ENCODE results near the gene TTC23L.
"Not testable (repeated sequence)": the region's sequence is repeated elsewhere in the genome, so short reads cannot be mapped to it uniquely, and the experiment has no call there.

TTC23L gene

DNA sequence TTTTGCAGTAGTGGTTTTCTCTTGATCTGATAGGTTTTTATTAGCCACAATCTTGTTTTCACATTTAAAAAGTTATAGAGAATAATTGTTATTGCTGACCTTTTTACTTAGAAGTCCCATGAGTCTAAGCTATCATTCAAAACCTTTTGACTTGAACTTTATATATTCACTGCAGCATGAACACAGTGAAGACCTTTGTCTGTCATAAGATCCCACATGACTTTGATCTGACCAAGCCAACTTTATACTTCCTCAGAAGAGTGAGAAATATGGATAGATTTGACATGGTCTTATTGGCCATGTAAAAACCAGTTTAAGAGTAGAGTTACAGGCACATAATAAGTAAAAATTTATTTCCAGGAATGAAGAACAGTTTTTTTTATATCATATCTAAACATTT is 42.3 kb downstream of the TTC23L start:
- no peak for DNase-seq

DNA sequence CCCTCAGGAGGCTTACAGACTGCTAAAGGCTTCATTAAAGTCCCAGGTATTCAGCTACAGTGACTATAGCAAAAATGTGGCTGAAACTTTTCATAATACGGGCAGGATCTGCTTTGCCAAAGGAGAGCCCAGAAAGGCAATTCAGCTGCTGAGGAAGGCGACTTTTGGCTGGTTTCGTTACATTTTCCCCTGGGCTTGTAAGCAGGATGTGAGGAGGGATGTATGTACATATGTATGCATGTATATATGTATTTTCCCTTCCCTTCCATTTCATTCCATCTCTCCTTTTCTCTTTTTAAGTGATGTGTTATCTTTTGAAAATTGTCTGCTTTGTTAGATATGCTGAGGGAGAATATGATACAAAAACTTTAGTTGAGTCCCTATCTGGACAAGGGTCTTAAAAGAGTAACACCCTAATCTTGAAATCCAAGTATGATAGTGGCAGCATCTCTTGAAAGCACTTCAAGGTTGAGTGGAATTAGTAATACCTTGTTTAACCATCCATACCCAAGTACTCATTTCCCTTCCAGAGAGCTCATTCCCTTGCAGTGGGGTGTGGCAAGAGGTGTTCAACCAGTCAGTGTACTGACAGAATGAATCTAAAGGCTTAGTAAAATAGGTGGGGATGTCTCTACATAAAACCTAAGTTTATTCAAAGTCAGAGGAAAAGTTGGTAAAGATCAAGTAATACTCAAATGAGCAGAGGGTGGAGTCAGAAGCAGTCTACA is 47.6 kb downstream of the TTC23L start:
- DNase-seq, result no peak

DNA sequence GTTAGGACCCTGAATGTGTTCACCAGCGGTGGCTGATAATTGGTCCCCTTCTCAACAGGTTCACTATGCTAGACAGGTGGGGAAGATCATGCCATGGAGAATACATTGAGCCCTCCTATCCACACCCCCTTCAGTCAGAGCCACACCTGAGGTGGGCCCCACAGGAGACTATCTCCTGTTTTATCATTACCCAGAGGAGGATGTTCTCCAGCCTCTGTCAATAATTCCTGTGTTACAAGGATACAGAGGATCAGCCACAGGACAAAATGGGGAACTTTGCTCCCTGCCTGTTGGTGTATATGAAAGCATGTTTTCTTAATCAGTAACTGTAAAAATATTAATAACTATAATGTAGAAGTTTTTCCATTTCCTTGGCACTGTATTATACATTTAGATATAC is 50.4 kb downstream of the TTC23L start:
- no peak for DNase-seq

DNA sequence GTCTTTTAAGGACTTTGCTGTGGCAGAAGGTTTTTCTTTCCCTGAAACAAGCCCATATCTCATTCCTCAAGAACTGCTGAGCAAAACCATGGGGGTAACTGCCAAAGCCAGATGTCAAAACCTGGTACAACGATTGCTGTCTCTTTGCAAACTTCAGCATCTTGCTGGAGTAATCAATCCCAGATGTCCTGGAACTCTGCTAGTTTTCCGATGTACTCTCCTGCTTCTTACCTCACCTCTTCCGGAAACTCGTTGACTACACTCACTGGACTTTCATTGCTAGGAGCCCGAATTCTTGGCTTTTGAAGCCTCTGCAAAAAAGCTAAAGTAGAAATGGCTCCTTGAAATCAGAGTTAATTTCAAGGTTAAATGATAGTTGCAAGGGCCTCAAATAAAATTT is 53.0 kb downstream of the TTC23L start:
- no peak for DNase-seq

DNA sequence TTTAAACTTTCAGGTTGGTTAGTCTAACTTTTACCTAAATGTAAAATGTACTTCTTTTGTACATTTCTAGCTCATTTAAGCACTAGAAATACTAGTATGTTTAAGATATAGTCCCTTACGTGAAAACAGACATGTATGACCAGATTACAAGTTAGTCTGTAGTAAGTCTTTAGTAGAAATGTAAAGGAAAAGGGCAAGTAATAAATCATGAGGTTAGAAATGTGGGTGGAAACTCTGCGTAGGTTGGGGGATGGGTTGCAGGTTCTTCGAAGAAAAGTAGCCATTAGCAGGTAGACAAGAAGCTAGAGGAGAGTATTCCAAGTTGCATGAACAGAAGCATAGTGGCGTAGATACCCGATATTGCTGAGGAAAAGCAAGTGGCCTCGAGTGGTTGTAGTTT is 53.5 kb downstream of the TTC23L start:
- no peak for DNase-seq

DNA sequence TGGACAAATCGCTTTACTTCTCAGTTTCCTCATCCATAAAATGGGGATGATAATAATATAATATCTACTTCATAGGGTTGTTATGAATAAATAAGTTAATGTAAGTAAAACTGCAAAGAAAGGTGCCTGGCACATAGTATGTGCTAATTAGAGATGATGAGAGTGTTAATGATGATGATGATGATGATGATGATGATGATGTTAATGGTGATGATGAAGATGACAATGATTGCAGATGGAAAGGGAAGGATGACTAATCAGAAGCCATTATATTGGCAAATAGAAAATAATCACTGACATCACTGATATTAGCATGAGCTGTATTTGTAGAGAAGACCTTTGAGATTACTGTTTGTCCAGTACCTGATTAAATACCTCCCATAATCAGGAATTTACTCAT is 55.8 kb downstream of the TTC23L start:
- DNase-seq, result no peak

DNA sequence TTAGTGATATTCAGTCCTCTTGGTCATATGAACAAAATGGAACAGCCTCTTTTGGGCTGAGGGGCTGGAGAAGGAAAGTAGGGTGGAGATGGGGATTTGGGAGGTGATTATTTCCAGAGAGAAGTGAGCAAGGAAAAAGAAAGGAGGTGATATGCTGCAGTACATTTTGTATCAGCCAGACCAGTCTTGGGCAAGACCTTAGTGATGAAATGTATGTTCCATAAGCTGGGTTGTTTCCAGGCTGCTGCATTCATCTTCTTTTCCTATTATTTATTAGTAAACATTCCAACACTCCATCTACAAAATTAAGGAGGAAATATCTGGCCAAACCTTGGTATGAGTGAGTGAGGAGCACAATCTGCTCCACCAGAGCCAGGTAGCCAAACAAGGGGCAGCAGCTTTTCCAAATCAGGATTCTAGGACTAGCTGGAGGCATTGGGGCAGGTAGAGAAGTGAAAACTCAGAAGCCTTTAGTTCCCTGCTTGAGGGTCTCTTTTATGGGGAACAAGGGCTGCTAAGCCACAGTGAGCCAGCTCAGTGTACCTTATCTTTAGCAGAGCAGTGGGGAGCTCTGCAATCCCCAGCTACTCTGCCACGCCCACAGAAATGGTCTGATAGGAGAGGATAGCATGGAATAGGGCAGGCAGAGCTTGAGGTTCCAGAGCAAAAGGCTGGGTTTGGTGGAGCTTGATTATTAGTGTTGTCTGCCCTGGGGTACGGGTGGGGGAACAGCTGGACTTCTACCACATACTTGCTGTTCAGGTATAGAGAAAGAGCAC is 56.9 kb downstream of the TTC23L start:
- no peak for DNase-seq

DNA sequence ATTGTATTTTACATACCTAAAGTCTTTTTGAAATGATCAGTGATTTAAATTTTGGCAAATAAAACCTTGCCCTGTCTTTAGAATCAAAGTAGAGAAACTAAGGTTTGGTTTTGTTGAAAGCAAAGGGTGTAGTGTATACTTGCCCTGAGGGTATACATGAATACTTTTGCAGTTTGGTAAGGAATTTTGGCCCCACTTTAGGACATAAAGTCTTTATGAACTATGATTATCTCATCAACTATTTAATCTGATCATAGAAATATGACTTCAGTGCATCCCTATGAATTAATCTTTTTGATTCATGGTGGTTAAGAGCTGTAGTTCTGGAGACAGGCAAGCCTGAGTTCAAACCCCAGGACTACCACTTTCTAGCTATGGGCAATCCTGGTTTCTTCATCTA is 58.7 kb downstream of the TTC23L start:
- DNase-seq, result no peak

DNA sequence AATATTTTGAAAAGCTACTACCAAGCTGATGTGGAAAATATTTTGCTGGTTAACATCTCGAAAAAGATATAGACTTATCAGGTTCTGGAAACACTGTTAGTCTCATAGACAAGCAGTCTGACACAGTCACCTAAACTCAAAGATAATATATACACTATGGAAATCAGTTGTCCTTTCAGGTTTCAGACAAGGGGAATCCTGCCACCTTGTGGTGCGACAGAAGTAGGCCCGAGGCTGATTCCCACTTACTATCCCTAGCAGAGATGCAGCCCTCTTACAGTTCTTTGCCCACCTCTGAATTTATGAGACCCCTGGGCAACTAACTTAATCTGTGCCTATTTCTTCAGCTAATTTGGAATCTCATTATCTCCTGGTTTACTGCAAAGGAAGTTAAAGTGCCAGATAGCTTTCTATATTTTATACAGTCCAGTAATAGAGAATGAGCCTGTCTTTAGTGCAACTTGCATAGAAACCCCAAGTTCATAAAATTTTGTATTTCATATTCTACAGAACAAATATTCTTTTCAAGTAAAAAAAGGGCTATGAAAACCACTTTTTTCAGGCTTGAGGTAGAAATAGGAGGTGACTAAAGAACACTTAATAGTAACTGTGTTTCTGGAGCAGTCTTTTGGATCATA is 59.4 kb downstream of the TTC23L start:
- peak; percentile 58 to 78 for DNase-seq

DNA sequence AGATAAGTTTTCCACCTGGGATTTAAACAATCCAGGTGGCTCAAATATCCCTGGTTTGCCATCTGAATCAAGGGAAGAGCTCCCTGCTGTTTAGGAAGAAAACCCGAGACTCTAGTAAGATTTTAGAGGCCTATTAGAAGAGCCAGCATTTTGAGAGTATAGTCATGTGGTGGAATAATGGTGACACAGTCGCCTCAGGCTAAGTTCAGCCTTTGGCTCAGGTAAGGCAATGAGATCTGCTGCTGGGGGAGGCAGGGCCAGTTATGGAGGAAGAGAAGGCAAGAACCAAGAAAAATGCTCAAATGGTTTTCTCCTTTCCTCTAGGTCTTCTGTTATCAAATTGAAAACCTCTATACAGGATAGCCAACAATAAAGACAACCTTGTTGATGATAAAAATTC is 60.1 kb downstream of the TTC23L start:
- no peak for DNase-seq

DNA sequence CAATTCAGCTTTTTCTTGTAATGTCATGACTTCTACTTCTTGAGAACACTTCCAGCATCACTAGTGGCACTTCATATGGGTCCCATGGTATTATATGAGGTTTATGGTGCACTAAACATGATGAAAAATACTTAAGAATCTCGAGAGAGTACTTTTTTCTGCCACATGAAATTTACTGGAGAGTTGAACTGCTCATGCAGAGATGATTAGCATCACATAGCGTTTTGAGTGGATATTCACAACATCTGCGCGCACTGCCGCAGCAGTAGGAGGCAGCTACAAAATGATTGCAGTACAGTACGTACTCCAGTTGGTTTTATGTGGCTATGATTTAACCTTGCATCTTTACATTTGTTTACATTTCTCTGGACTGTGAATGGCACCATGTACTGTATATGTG is 61.7 kb downstream of the TTC23L start:
- DNase-seq, result no peak

DNA sequence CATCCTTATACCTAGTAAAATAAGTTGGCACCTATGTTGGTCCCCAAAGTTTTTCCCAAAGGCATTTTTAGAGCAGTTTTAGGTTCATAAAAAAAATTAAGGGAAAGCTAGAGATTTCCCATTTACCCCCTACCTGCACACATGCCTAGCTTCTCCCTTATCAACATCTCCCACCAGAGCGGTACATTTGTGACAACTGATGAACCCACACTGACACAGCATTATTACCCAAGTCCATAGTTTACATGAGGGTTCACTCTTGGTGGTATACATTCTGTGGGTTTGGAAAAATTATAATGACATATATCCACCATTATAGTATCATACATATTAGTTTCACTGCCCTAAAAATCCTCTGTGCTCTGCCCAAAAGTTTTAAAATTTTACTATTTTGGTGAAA is 64.3 kb downstream of the TTC23L start:
- DNase-seq, result no peak

DNA sequence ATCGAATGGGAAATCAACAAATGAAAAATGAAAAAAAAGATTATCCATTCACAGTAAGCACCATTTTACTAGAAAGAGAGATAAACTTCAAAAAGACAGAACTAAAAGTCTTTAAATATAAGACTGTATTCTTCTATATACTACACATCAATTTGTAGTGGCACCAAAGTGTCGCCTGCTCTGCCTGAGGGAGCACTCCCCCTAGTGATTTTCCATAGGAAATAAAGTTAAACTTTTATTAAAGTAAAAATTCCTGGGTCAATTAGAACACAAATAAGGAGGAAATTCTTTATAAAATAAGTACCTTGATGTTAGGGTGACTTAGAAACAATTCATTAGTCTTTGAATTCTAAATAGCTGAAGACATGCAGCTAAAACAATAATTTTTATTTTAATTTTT is 66.6 kb downstream of the TTC23L start:
- no peak for DNase-seq

DNA sequence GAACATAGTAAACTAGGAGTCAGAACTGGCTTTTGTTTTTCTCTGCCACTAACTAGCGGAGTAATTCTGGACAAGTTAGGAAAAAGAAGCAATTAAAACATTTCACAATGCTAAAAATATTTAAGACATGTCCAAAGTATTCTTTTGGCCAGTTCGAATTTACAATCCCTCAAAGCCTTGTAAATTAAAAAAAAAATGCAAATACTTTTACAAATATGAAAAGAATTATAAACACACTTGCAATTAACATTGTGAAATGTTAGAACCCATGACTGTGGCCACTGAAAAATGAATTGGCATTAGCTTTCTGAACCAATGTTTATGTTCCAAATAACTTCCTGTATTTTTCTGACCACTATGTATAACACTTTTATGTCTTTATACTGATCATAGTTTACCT is 74.1 kb downstream of the TTC23L start:
- no peak for DNase-seq

DNA sequence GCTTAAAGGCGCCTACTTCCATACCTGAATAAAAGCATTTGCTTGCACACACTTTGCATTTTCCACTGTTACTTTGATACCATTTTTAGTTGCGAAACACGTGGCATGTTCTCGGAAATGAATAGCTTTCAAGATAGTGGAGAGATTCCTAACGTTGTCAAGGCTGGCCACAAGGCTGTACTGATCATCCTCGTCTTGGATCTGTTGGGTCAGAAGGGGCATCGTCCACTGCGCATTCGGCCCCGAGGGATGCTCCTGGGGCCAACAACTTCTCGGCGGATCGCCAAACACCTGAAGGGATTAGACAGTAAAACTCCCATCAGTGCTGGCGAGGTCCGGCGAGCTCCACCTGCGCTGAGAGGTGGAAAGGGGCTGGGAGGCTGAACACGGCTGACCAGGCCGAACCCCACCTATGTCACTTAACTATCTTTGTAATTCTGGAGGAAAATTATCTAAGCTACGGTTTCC is 75.7 kb downstream of the TTC23L start:
- no peak for DNase-seq

DNA sequence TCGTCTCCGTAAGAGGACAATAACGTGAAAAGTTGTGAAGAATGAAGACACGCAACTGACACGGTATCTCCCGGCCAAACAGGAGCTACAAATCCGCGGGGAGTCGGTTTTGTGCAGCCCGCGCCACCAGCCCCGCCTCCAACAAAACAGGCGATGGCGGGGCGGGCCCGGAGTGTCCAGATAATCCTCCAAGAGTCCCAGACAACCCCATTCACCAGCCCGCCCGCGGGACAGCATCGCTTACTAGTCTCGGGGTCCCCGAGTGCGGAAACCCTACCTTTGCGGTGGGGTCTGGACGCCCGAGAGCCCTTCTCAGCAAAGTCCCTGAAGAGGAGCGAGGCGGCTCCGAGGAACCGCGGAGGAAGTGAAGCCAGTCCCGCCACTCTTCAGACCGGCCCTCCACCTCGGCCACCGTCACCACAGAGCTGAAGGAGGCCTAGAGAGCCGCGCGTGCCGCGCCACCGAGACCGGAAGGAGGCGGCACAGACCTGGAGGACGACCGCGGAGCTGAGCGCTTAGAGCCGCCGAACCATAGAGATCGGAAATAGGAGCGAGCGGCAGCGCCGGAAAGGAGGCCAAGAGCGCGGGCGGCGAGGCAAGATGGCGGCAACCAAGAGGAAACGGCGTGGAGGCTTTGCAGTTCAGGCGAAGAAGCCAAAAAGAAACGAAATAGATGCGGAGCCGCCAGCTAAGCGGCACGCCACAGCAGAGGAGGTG is 76.3 kb downstream of the TTC23L start, which contains the start of the genes BRIX1 and RAD1:
BRIX1 (plus strand) TSS at position 573 of the 717 bp plus-strand sequence; CDS start at position 601, 28 bp downstream.
RAD1 (minus strand) TSS at position 366 of the 717 bp plus-strand sequence. CDS start 612 bp downstream, outside the sequence.
- peak; percentile 97 to 99 for DNase-seq

DNA sequence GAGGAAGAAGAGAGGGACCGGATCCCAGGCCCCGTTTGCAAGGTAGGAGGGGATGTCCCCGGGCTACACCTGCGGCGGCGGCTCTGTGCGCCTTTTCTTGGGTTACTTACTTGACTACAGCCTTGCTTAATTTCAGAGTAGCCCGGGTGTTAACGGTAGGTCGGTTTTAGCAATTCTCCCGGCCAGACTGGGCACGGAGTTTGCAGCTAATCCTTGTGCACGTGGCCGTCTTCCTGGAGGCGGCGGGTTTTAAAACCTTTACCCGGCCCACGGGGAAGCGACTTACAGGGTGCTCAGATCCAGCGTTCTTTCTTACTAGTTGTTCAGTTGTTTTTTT is 76.9 kb downstream of the TTC23L start:
- no peak for DNase-seq

DNA sequence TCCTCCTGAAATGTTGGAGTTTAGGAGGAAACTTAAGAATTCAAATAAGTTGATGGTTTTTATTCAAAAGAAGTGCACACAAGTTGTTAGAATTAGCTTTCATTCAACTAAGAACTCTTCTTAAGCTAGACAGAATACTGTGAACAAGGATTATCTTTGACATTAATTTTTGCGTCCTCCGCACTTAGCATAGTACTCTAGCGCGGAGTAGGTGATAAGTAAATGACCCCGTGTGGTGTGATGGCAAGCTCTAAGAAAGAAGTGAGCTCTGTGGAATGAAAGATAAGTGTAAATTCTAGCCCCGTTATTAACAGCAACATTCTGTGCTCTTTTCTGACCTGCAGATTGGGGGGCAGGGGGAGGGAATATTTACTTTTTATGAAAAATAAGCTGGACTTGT is 77.6 kb downstream of the TTC23L start:
- no peak for DNase-seq

DNA sequence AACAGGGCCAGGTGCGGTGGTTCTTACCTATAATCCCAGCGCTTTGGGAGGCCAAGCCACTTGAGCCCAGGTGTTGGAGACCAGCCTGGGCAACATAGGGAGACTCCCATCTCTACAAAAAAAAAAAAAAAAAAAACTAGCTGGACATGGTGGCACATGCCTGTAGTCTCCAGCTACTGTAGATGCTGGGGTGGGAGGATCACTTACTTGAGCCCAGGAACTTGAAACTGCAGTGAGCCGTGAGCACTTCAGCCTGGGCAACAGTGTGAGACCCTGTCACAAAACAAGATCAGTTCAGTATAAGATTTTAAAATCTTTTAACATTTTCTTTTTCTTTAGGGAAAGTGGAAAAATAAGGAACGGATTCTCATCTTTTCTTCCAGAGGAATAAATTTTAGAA is 79.1 kb downstream of the TTC23L start:
- no peak for DNase-seq

DNA sequence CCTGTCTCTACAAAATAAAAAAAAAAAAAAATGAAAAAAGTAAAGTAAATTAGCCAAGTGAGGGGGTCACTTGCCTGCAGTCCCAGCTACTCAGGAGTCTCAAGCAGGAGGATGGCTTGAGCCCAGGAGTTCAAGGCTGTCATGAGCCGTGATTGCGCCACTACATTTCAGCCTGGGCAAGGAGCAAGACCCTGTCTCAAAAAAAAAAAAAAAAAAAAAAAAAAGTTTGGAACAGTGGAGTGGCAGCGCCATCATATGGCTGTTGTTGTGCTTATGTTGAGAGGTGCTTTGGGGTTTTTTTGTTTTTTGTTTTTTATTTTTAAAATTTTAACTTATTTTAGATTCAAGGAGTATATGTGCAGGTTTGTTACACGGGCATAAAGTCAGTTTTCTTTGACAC is 80.1 kb downstream of the TTC23L start:
- no peak for DNase-seq

DNA sequence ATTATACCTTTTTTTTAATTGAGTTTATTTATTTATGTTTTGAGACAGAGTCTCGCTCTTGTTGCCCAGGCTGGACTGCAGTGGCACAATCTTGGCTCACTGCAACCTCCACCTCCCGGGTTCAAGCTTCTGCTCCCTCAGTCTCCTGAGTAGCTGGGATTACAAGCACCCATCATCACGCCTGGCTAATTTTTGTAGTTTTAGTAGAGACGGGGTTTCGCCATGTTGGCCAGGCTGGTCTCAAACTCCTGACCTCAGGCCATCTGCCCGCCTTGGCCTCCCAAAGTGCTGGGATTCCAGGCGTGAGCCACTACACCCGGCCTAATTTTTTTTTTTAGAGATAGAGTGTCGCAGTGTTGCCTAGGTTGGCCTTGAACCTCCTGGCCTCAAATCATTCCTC is 84.3 kb downstream of the TTC23L start:
- DNase-seq, result not testable (repeated sequence)

DNA sequence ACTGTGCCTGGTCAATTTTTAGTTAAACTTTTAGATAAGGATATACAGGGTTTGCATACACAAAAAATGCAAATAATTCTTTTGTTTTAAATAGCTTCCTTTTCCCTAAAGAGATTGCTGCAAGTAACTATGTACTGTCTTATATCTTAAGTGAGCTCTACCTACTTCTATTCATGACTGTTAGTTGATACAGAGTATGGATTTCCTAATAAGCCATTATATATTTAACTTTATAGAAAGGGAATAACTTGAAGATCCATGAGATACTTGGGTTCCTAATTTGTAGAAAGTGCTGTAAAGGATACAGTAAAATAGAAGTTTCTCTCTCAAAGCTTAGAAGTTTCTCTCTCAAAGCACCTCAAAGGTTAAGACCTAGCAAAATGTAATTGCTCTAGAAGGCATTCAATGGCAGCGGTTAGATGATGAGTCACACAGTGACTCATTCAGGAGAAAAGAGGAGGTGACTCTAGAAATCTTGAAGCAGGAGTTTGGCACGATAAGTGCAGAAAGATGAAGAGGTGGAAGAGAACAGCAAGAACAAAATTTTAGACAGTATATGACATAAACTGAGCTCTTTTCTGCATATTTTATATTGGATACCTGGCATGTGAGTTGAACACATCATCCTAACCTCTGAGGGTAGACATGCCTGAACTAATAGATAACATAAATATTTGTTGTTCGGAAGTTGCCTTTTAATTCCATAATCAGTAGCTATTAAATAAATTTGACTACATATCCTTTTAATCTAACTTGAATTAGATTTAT is 84.9 kb downstream of the TTC23L start:
- no peak for DNase-seq

DNA sequence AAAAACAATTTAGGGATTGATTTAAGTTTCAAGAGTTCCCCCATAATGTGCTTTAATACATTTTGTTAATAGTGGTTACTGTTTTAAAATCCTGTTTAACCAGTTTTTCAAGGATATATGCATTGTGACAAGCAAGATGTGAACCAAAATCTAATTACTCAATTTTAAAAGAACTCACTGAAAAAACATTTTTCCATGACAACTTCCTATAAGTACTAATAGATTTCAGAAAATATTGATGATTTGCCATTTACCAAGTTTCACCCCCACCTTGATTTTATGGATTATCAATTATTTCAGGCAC is 85.5 kb downstream of the TTC23L start:
- no peak for DNase-seq
